ENCODE measurements around the gene ABCF2.
A peak's percentile ranks its signal among the peaks of the same experiment; 100 is the strongest.

Gene ABCF2

GRCh38 chr7:151252561-151252835 lies 25.5 kb upstream of the ABCF2 start:
- no peak for DNase-seq

GRCh38 chr7:151251689-151252560 lies 24.9 kb upstream of the ABCF2 start:
- peak; percentile 35 for DNase-seq

GRCh38 chr7:151251328-151251688 lies 24.3 kb upstream of the ABCF2 start:
- no peak for DNase-seq

- no peak for DNase-seq
These were observed 23.5 kb upstream of the ABCF2 start for GRCh38 chr7:151250181-151251132.

GRCh38 chr7:151249732-151250072 lies 22.7 kb upstream of the ABCF2 start:
- DNase-seq, result no peak

- DNase-seq, result peak; percentile 53
These were observed 22.2 kb upstream of the ABCF2 start for GRCh38 chr7:151249034-151249731.

- DNase-seq, result peak; percentile 51
These were observed 21.5 kb upstream of the ABCF2 start, which contains the start of gene SMARCD3 for GRCh38 chr7:151248346-151249033. Gene SMARCD3, minus strand, starts transcription at chr7:151248694. Its CDS starts 132 bp downstream, at chr7:151248562.

GRCh38 chr7:151247611-151248345 lies 20.8 kb upstream of the ABCF2 start:
- no peak for DNase-seq

GRCh38 chr7:151246851-151247580 lies 20.0 kb upstream of the ABCF2 start:
- no peak for DNase-seq

- DNase-seq, result no peak
These were observed 19.3 kb upstream of the ABCF2 start for GRCh38 chr7:151246102-151246850.

GRCh38 chr7:151245360-151246101 lies 18.5 kb upstream of the ABCF2 start:
- DNase-seq, result peak; percentile 62

- no peak for DNase-seq
These were observed 17.9 kb upstream of the ABCF2 start for GRCh38 chr7:151244841-151245346.

- peak; percentile 62 for DNase-seq
These were observed 17.3 kb upstream of the ABCF2 start for GRCh38 chr7:151244196-151244840.

- no peak for DNase-seq
These were observed 16.6 kb upstream of the ABCF2 start for GRCh38 chr7:151243408-151244195.

GRCh38 chr7:151243045-151243349 lies 16.0 kb upstream of the ABCF2 start:
- DNase-seq, result no peak

GRCh38 chr7:151242159-151243044 lies 15.4 kb upstream of the ABCF2 start:
- no peak for DNase-seq

- no peak for DNase-seq
These were observed 14.7 kb upstream of the ABCF2 start for GRCh38 chr7:151241755-151242096.
